ENCODE data around the gene PIGX.

The PIGX gene

GRCh38 chr3:196688349-196688748, 23.8 kb upstream of the PIGX start:
- Histone ChIP-seq H3K4me3 (ENCODE audit: low read length) (no peak overlapping the region), H3K36me3 (ENCODE audit: control insufficient read depth, low read depth, low read length) (no peaks in the 10 kb centered on the region), H3K27ac (ENCODE audit: low read length) (no peak overlapping the region), H3K4me1 (ENCODE audit: control insufficient read depth, low read depth, low read length) (peaks cover 3% of the 10 kb centered on the region), H3K9ac (ENCODE audit: low read length) (no peak overlapping the region), H3K27me3 (ENCODE audit: control insufficient read depth, insufficient read depth, low read length) (no peaks in the 10 kb centered on the region), H3K9me3 (ENCODE audit: control insufficient read depth, low read depth, low read length) (no peaks in the 10 kb centered on the region)

- Histone ChIP-seq H3K36me3 (ENCODE audit: control insufficient read depth, low read depth, low read length) (no peaks in the 10 kb centered on the region), H3K27ac (ENCODE audit: low read length) (no peak overlapping the region), H3K9ac (ENCODE audit: low read length) (no peak overlapping the region), H3K4me1 (ENCODE audit: control insufficient read depth, low read depth, low read length) (no peaks in the 10 kb centered on the region), H3K9me3 (ENCODE audit: control insufficient read depth, low read depth, low read length) (no peaks in the 10 kb centered on the region), H3K27me3 (ENCODE audit: control insufficient read depth, insufficient read depth, low read length) (no peaks in the 10 kb centered on the region), H3K4me3 (ENCODE audit: low read length) (no peak overlapping the region)
Observed at GRCh38 chr3:196689941-196690660, 22.1 kb upstream of the PIGX start.

- no peaks in the 10 kb centered on the region for H3K4me1 ChIP-seq (ENCODE audit: control insufficient read depth, low read depth, low read length)
Observed at GRCh38 chr3:196691386-196691785, 20.8 kb upstream of the PIGX start.

GRCh38 chr3:196694202-196694638, 18.0 kb upstream of the PIGX start:
- Histone ChIP-seq H3K9ac (ENCODE audit: low read length) (no peak overlapping the region), H3K4me3 (ENCODE audit: low read length) (no peak overlapping the region), H3K4me1 (ENCODE audit: control insufficient read depth, low read depth, low read length) (no peaks in the 10 kb centered on the region), H3K9me3 (ENCODE audit: control insufficient read depth, low read depth, low read length) (no peaks in the 10 kb centered on the region), H3K27me3 (ENCODE audit: control insufficient read depth, insufficient read depth, low read length) (no peaks in the 10 kb centered on the region), H3K27ac (ENCODE audit: low read length) (no peak overlapping the region), H3K36me3 (ENCODE audit: control insufficient read depth, low read depth, low read length) (no peaks in the 10 kb centered on the region)

More at GRCh38 chr3:196691386-196691785, 20.8 kb upstream of the PIGX start:
- Histone ChIP-seq H3K9ac (ENCODE audit: low read length) (no peak overlapping the region), H3K9me3 (ENCODE audit: control insufficient read depth, low read depth, low read length) (no peaks in the 10 kb centered on the region), H3K27me3 (ENCODE audit: control insufficient read depth, insufficient read depth, low read length) (no peaks in the 10 kb centered on the region), H3K27ac (ENCODE audit: low read length) (no peak overlapping the region), H3K4me3 (ENCODE audit: low read length) (no peak overlapping the region), H3K36me3 (ENCODE audit: control insufficient read depth, low read depth, low read length) (no peaks in the 10 kb centered on the region)

- Histone ChIP-seq H3K9me3 (ENCODE audit: control insufficient read depth, low read depth, low read length) (no peaks in the 10 kb centered on the region), H3K36me3 (ENCODE audit: control insufficient read depth, low read depth, low read length) (no peaks in the 10 kb centered on the region), H3K9ac (ENCODE audit: low read length) (no peak overlapping the region), H3K4me1 (ENCODE audit: control insufficient read depth, low read depth, low read length) (no peaks in the 10 kb centered on the region), H3K27ac (ENCODE audit: low read length) (no peak overlapping the region), H3K27me3 (ENCODE audit: control insufficient read depth, insufficient read depth, low read length) (no peaks in the 10 kb centered on the region), H3K4me3 (ENCODE audit: low read length) (no peak overlapping the region)
Observed at GRCh38 chr3:196694941-196695848, 17.0 kb upstream of the PIGX start.

GRCh38 chr3:196695849-196696226, 16.3 kb upstream of the PIGX start:
- Histone ChIP-seq H3K9me3 (ENCODE audit: control insufficient read depth, low read depth, low read length) (no peaks in the 10 kb centered on the region), H3K27ac (ENCODE audit: low read length) (no peak overlapping the region), H3K9ac (ENCODE audit: low read length) (no peak overlapping the region), H3K4me1 (ENCODE audit: control insufficient read depth, low read depth, low read length) (no peaks in the 10 kb centered on the region), H3K4me3 (ENCODE audit: low read length) (no peak overlapping the region), H3K36me3 (ENCODE audit: control insufficient read depth, low read depth, low read length) (no peaks in the 10 kb centered on the region), H3K27me3 (ENCODE audit: control insufficient read depth, insufficient read depth, low read length) (no peaks in the 10 kb centered on the region)

- no peaks in the 10 kb centered on the region for H3K36me3 ChIP-seq (ENCODE audit: control insufficient read depth, low read depth, low read length)
- no peaks in the 10 kb centered on the region for H3K27me3 ChIP-seq (ENCODE audit: control insufficient read depth, insufficient read depth, low read length)
- no peak overlapping the region for H3K27ac ChIP-seq (ENCODE audit: low read length)
- H3K9ac ChIP-seq (ENCODE audit: low read length): no peak overlapping the region
- no peak overlapping the region for H3K4me3 ChIP-seq (ENCODE audit: low read length)
- no peaks in the 10 kb centered on the region for H3K4me1 ChIP-seq (ENCODE audit: control insufficient read depth, low read depth, low read length)
- H3K9me3 ChIP-seq (ENCODE audit: control insufficient read depth, low read depth, low read length): no peaks in the 10 kb centered on the region
Observed at GRCh38 chr3:196697270-196697669, 14.9 kb upstream of the PIGX start.

- Histone ChIP-seq H3K36me3 (ENCODE audit: control insufficient read depth, low read depth, low read length) (no peaks in the 10 kb centered on the region), H3K4me3 (ENCODE audit: low read length) (no peak overlapping the region), H3K27me3 (ENCODE audit: control insufficient read depth, insufficient read depth, low read length) (no peaks in the 10 kb centered on the region), H3K4me1 (ENCODE audit: control insufficient read depth, low read depth, low read length) (no peaks in the 10 kb centered on the region), H3K9me3 (ENCODE audit: control insufficient read depth, low read depth, low read length) (no peaks in the 10 kb centered on the region), H3K27ac (ENCODE audit: low read length) (no peak overlapping the region), H3K9ac (ENCODE audit: low read length) (no peak overlapping the region)
Observed at GRCh38 chr3:196699749-196700148, 12.4 kb upstream of the PIGX start.

- no peak overlapping the region for H3K4me3 ChIP-seq (ENCODE audit: low read length)
- no peaks in the 10 kb centered on the region for H3K4me1 ChIP-seq (ENCODE audit: control insufficient read depth, low read depth, low read length)
- no peaks in the 10 kb centered on the region for H3K27me3 ChIP-seq (ENCODE audit: control insufficient read depth, insufficient read depth, low read length)
- no peak overlapping the region for H3K27ac ChIP-seq (ENCODE audit: low read length)
- no peaks in the 10 kb centered on the region for H3K36me3 ChIP-seq (ENCODE audit: control insufficient read depth, low read depth, low read length)
- H3K9me3 ChIP-seq (ENCODE audit: control insufficient read depth, low read depth, low read length): no peaks in the 10 kb centered on the region
- no peak overlapping the region for H3K9ac ChIP-seq (ENCODE audit: low read length)
Observed at GRCh38 chr3:196700801-196701200, 11.4 kb upstream of the PIGX start.

- H3K36me3 ChIP-seq (ENCODE audit: control insufficient read depth, low read depth, low read length): no peaks in the 10 kb centered on the region
- no peak overlapping the region for H3K9ac ChIP-seq (ENCODE audit: low read length)
- H3K4me1 ChIP-seq (ENCODE audit: control insufficient read depth, low read depth, low read length): no peaks in the 10 kb centered on the region
- peaks cover 6% of the 10 kb centered on the region for H3K27me3 ChIP-seq (ENCODE audit: control insufficient read depth, insufficient read depth, low read length)
- no peak overlapping the region for H3K27ac ChIP-seq (ENCODE audit: low read length)
- no peak overlapping the region for H3K4me3 ChIP-seq (ENCODE audit: low read length)
- no peaks in the 10 kb centered on the region for H3K9me3 ChIP-seq (ENCODE audit: control insufficient read depth, low read depth, low read length)
Observed at GRCh38 chr3:196706327-196706726, 5.8 kb upstream of the PIGX start.

- Histone ChIP-seq H3K4me3 (ENCODE audit: low read length) (no peak overlapping the region), H3K9ac (ENCODE audit: low read length) (no peak overlapping the region), H3K9me3 (ENCODE audit: control insufficient read depth, low read depth, low read length) (no peaks in the 10 kb centered on the region), H3K36me3 (ENCODE audit: control insufficient read depth, low read depth, low read length) (no peaks in the 10 kb centered on the region), H3K4me1 (ENCODE audit: control insufficient read depth, low read depth, low read length) (no peaks in the 10 kb centered on the region), H3K27ac (ENCODE audit: low read length) (no peak overlapping the region), H3K27me3 (ENCODE audit: control insufficient read depth, insufficient read depth, low read length) (peaks cover 10% of the 10 kb centered on the region)
Observed at GRCh38 chr3:196706731-196707130, 5.4 kb upstream of the PIGX start.
